ENCODE data around the gene SEMA3A.

DNA sequence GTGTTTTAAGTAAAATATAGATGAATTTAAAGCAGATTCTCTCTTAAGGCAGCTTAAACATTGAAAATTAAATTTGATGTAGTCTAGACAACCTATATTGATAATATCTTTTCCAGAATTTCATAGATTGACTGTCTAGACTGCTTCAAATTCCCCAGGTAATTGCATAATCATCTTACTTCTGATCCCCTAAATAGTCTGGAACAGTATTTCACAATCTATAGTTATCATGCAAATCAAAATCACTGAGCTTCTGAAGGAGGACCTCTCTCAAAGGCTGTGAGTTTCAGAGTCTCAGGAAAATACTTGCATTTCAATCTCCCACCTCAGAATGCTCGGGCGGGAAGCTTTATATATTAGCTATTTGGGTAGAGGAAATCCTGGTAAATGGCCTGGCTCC lies 87.3 kb downstream of the SEMA3A start:
- TF ChIP-seq, protein P1, sequence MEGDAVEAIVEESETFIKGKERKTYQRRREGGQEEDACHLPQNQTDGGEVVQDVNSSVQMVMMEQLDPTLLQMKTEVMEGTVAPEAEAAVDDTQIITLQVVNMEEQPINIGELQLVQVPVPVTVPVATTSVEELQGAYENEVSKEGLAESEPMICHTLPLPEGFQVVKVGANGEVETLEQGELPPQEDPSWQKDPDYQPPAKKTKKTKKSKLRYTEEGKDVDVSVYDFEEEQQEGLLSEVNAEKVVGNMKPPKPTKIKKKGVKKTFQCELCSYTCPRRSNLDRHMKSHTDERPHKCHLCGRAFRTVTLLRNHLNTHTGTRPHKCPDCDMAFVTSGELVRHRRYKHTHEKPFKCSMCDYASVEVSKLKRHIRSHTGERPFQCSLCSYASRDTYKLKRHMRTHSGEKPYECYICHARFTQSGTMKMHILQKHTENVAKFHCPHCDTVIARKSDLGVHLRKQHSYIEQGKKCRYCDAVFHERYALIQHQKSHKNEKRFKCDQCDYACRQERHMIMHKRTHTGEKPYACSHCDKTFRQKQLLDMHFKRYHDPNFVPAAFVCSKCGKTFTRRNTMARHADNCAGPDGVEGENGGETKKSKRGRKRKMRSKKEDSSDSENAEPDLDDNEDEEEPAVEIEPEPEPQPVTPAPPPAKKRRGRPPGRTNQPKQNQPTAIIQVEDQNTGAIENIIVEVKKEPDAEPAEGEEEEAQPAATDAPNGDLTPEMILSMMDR (IDR thresholded peaks at IDR 0.05) = no peak
- no peak for TF ChIP-seq POLR2A (IDR thresholded peaks at IDR 0.05)

Measured in esophagus squamous epithelium (tissue), 4 donors.